Activated CD4-positive, alpha-beta T cell treated with anti-CD3 and anti-CD28 coated beads, Interleukin-2, amount 50 U/mL, for 24 hours (primary cell): ENCODE results near the gene COL26A1.

Experiments used
- DNase-seq, 2 donors: peaks; one replicate each; pipeline ENCODE4 v3.0.0-alpha.2; 2020; ENCODE audit warnings: low read depth in 1 of 2, low spot score in 1 of 2

The COL26A1 gene

GRCh38 chr7:101370836-101371235 lies 8.2 kb downstream of the COL26A1 start:
- DNase-seq = no peak

GRCh38 chr7:101373812-101374614 lies 11.3 kb downstream of the COL26A1 start:
- DNase-seq = no peak

GRCh38 chr7:101374990-101375389 lies 12.3 kb downstream of the COL26A1 start:
- no peak for DNase-seq

DNA sequence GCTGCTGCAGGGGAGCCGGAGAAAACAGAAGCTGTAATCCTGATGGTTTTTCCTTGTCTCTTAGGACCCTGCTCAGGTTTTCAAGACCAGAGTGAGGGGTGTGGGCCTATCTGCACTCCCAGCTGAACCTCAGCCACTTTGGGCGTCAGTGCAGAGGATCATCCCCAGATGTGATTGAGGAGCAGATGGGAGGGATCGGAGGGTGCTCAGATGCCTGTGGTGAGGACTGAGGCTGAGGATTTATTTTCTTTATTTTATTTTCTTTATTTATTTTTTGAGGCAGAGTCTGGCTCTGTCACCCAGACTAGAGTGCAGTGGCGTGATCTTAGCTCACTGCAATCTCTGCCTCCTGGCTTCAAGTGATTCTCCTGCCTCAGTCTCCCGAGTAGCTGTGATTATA lies 13.9 kb downstream of the COL26A1 start:
- DNase-seq = no peak

DNA sequence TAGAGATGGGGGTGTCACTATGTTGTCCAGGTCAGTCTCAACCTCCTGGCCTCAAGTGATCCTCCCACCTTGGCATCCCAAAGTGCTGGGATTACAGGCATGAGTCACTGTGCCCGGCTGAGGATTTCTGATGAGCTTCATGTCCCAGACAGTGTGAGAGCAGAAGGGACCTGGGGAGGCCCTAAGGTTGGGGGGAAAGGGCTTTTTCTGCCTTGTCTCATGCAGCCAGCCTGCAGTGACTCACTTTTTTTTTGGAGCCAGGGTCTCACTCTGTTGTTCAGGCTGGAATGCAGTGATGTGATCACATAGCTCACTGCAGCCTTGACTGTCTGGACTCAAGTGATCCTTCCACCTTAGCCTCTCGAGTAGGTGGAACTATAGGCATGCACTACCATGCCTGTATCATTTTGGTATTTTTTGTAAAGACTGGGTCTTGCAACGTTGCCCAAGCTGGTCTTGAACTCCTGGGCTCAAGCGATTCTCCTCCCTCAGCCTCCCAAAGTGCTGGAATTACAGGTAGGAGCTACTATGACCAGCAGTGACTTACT lies 14.6 kb downstream of the COL26A1 start:
- no peak for DNase-seq

DNA sequence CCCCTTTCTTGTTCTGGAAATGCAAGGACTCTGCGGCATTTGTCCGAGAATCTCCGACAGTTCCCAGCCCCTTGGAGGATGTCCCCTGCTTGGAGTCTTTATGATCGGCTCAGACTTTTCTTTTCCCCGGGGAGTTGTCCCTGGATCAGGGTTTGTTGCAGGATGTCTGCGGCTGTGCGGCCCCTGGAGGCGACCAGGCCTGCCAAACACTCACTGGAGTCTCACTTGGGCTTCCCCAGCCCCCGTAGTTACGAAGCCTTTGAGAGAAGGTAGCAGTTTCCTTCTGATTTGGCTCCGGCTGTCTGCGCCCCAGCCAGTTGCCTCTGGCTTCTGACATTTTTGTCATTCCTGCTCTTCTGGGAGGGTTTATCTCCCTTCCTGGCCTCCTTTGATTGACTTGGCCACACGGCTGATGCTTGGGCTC lies 16.1 kb downstream of the COL26A1 start:
- DNase-seq = no peak

DNA sequence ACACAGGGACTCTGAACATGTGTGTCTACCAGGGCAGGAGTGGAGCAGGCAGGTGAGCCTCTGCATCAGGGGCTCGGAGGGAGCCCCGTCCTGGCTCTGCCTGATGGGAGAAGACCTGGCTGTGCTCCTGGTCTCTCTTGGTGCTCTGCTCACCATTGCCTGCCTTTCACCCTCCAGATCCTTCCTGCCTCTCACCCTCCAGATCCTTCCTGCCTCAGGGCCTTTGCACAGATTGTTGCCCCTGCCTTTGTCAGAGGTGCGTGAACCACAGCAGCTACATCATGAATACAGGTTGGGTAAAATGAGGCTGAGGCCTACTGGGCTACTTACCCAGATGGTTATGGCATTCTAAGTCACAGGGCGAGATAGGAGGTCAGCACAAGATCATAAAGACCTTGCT lies 16.6 kb downstream of the COL26A1 start:
- DNase-seq = no peak

DNA sequence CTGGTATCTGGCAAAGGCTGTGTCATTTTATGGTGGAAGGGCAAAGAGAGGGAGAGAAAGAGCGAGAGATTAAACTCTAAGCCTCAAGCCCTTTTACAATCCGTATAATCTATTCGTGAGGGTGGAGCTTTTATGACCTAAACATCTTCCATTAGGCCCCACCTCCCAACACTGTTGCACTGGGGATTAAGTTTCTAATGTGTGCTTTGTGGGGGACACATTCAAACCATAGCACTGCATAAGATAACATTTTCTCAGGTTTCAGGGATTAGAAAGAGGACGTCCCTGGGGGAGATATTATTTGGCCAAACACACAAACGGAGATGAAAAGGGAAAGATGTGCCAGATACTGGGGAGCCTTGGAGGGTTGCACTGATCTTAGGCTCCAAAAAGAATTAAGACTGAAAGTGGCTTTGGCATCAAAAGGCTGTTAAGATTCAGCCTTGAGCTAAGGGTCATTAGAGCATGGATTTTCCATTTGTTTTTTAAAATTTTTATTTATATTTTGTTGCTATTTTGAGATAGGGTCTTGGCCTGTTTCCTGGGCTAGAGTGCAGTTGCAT lies 19.0 kb downstream of the COL26A1 start:
- DNase-seq = no peak

DNA sequence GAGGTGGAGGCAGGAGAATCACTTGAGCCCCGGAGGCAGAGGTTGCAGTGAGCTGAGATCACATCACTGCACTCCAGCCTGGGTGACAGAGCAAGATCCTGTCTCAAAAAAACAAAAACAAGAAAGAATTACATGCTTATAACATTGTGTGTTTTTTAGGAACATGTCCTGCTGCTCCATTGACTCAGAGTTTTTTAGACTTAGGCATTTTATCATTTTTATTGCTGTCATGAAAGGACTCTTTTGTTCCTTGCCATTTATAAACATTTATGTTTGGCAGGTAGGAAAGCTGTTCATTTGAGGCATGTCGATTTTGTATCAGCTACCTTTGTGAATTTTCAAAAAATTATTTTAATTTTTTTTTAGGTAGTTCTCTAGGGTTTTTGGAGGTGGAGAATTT lies 20.3 kb downstream of the COL26A1 start:
- DNase-seq = no peak

- no peak for DNase-seq
These were observed 23.5 kb downstream of the COL26A1 start for GRCh38 chr7:101386177-101386557.

DNA sequence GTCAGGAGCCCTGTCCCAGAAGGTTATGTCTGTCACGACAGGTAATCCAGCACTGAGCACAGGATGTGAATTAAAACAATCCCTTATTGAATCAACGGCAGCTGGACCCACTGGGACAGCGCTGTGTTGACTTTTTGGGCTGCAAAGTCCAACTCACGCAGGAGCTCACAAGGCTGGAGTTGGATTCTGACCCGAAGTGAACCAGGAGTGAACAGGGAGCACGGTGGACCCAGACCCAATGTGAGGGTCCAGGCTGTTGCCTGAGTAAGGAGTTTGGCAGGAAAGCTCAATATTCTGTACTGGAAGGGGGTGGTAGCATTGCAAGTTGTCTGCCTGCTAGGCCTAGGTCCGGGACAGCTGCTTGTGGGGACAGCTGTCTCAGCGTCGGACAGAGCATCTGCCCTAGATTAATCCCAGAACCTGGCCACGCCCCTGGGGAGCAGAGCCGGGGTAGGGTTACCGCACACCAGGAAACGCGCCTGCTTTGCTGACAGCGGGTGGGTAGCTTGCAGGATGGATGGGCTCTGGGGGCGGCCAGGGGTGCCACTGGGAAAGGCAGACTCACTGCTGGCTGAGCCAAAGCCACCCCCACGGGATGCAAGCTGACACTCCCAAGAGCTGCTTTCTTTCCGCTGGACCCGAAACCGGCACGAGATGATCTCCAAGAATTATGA lies 24.0 kb downstream of the COL26A1 start:
- DNase-seq = no peak

DNA sequence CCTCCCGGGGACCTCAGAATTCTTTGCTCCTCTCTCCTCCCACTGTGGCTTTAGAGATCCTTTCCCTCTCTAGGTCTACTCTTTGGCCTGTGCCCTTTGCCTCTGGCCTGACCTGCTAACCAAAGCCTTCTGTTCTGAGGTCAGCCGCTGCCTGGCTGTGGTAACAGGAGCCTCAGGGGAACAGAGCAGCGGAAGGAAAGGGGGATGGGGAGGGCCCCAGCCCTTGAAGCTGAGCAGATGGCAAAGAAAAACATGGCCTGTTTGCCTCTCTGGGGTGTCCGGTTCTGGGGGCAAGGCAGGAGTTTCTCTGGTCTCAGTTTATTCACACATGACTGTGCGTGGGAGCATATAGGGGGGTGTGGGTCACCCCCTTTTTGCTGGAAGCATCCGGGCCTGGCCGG lies 28.2 kb downstream of the COL26A1 start:
- DNase-seq = no peak

DNA sequence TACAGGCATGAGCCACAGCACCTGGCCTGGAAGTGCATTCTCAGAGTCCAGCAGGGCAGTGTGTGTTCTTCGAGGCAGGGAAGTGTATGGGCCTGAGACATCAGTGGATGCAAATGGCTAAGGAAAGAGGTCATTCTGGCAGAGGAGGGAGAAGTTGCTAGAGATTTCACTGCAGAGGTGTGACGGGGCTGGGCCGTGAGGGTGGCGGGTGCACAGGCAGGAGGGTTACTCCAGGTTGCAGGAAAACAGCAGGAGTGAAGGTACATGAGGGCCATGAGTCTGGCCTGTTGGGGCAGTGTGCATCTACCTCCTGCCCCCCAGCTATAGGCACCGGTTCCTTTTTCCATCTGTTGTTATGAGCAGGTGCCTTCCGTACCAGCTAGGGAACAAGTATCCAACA lies 29.3 kb downstream of the COL26A1 start:
- no peak for DNase-seq

DNA sequence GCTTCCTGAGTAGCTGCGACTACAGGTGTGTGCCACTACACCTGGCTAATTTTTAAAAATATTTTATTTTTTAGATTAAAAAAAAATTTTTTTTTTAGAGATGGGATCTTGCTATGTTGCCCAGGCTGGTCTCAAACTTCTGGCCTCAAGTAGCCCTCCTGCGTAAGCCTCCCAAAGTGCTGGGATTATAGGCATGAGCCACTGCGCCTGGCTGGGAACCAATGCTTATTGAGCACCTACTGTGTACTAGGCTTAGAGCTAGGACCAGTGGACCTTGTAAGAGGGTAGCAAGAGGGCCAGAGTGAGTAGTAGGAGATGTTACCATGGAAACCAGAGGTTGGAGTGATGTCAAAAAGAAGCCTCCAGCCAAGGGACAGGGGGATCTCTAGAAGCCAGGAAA lies 31.2 kb downstream of the COL26A1 start:
- no peak for DNase-seq

GRCh38 chr7:101395376-101395775 lies 32.7 kb downstream of the COL26A1 start:
- no peak for DNase-seq

GRCh38 chr7:101397243-101397642 lies 34.6 kb downstream of the COL26A1 start:
- no peak for DNase-seq

GRCh38 chr7:101397770-101398324 lies 35.2 kb downstream of the COL26A1 start:
- DNase-seq = no peak

- no peak for DNase-seq
These were observed 36.0 kb downstream of the COL26A1 start for GRCh38 chr7:101398396-101399289.

- no peak for DNase-seq
These were observed 37.1 kb downstream of the COL26A1 start for GRCh38 chr7:101399759-101400158.

- no peak for DNase-seq
These were observed 38.1 kb downstream of the COL26A1 start for GRCh38 chr7:101400751-101401150.
